Epidermal melanocyte (primary cell): Measurements from ENCODE around the gene PROP1.
"Not testable (repeated sequence)": the region's sequence is repeated elsewhere in the genome, so short reads cannot be mapped to it uniquely, and the experiment has no call there.

Experiments used
- DNase-seq: peaks from one replicate; pipeline ENCODE4 v3.0.0; 2011; ENCODE audit warnings: low spot score; ENCODE audit not compliant: insufficient read length

Gene PROP1

GRCh38 chr5:177945601-177946283 is 50.3 kb downstream of the PROP1 start:
- not testable (repeated sequence) for DNase-seq

DNA sequence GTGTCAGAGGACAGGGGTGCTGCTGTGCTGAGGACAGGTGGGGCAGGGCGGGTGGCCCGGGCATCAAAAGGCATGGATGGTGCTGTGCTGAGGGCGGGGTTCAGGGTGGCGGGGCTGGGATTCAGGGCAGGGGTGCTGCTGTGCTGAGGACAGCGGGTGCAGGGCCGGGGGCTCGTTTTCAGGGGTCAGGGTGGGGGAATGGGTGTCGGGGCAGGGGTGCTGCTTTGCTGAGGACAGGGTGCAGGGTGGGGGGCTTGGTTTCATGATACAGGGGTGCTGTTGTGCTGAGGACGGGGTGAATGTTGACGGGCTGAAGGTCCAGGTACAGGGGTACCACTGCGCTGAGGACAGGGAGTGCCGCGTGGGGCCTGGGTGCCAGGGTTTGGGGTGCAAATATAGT is 50.9 kb downstream of the PROP1 start:
- not testable (repeated sequence) for DNase-seq

GRCh38 chr5:177943805-177944736 is 52.0 kb downstream of the PROP1 start:
- not testable (repeated sequence) for DNase-seq

DNA sequence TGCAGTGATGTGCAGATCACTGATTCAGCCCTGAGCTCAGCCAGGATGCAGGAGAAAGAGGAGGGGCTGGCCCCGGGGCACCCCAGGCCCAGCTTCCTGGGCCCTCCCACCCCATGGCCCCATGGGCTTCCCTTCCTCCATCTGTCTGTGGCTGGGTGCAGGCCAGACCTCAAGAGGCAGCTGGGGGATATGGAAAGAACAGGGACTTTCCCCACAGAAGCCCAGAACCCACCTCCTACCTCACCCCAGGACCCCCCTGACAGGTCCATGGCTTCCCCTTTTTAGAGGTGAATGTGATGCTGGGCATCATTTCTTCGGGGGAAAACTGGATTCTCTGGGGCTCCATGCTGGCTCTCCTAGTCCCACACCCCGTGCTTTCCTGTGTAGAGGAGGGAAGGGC is 53.1 kb downstream of the PROP1 start:
- not testable (repeated sequence) for DNase-seq
